ENCODE measurements around the gene TTC23.

The TTC23 gene

GRCh38 chr15:99174567-99175395, 74.6 kb downstream of the TTC23 start:
- H3K36me3 ChIP-seq (replicated peaks), result no peaks in the 10 kb centered on the region
- no peak overlapping the region for H3K4me3 ChIP-seq
- in situ Hi-C loops (cut with MboI; ENCODE audit: low sequenced_read_pairs), result no loop called here
- H3K9me3 ChIP-seq, result no peaks in the 10 kb centered on the region
- no peak for DNase-seq (ENCODE audit: low spot score in 2 of 2)
- H3K4me1 ChIP-seq, result no peaks in the 10 kb centered on the region
- H3K27me3 ChIP-seq (ENCODE audit: low read depth), result no peaks in the 10 kb centered on the region

GRCh38 chr15:99172989-99173388, 76.4 kb downstream of the TTC23 start:
- in situ Hi-C loops (cut with MboI; ENCODE audit: low sequenced_read_pairs), result no loop called here
- H3K4me1 ChIP-seq, result no peaks in the 10 kb centered on the region
- no peaks in the 10 kb centered on the region for H3K36me3 ChIP-seq (replicated peaks)
- H3K4me3 ChIP-seq, result no peak overlapping the region
- no peak for DNase-seq (ENCODE audit: low spot score in 2 of 2)
- no peaks in the 10 kb centered on the region for H3K27me3 ChIP-seq (ENCODE audit: low read depth)
- no peaks in the 10 kb centered on the region for H3K9me3 ChIP-seq

- H3K36me3 ChIP-seq (replicated peaks), result no peaks in the 10 kb centered on the region
- no peaks in the 10 kb centered on the region for H3K27me3 ChIP-seq (ENCODE audit: low read depth)
- DNase-seq (ENCODE audit: low spot score in 2 of 2), result no peak
- H3K4me1 ChIP-seq, result no peaks in the 10 kb centered on the region
- H3K9me3 ChIP-seq, result no peaks in the 10 kb centered on the region
- in situ Hi-C loops (cut with MboI; ENCODE audit: low sequenced_read_pairs), result no loop called here
- no peak overlapping the region for H3K4me3 ChIP-seq
These were observed 77.2 kb downstream of the TTC23 start for GRCh38 chr15:99172171-99172570.

GRCh38 chr15:99170476-99171065, 78.8 kb downstream of the TTC23 start:
- DNase-seq (ENCODE audit: low spot score in 2 of 2), result no peak
- Histone ChIP-seq H3K9me3 (no peaks in the 10 kb centered on the region), H3K4me1 (no peaks in the 10 kb centered on the region), H3K27me3 (ENCODE audit: low read depth) (no peaks in the 10 kb centered on the region), H3K4me3 (no peak overlapping the region), H3K36me3 (replicated peaks) (no peaks in the 10 kb centered on the region)
- in situ Hi-C loops (cut with MboI; ENCODE audit: low sequenced_read_pairs), result no loop called here

- Histone ChIP-seq H3K27me3 (ENCODE audit: low read depth) (no peaks in the 10 kb centered on the region), H3K4me1 (no peaks in the 10 kb centered on the region), H3K36me3 (replicated peaks) (no peaks in the 10 kb centered on the region), H3K4me3 (no peak overlapping the region), H3K9me3 (no peaks in the 10 kb centered on the region)
- DNase-seq (ENCODE audit: low spot score in 2 of 2), result no peak
- in situ Hi-C loops (cut with MboI; ENCODE audit: low sequenced_read_pairs), result no loop called here
These were observed 79.5 kb downstream of the TTC23 start for GRCh38 chr15:99169769-99170311.

GRCh38 chr15:99168601-99169580, 80.5 kb downstream of the TTC23 start:
- in situ Hi-C loops (cut with MboI; ENCODE audit: low sequenced_read_pairs), result no loop called here
- Histone ChIP-seq H3K4me1 (no peaks in the 10 kb centered on the region), H3K4me3 (no peak overlapping the region), H3K27me3 (ENCODE audit: low read depth) (no peaks in the 10 kb centered on the region), H3K9me3 (no peaks in the 10 kb centered on the region), H3K36me3 (replicated peaks) (no peaks in the 10 kb centered on the region)
- DNase-seq (ENCODE audit: low spot score in 2 of 2), result no peak

GRCh38 chr15:99167640-99168039, 81.7 kb downstream of the TTC23 start:
- no peak for DNase-seq (ENCODE audit: low spot score in 2 of 2)
- Histone ChIP-seq H3K36me3 (replicated peaks) (no peaks in the 10 kb centered on the region), H3K27me3 (ENCODE audit: low read depth) (no peaks in the 10 kb centered on the region), H3K4me3 (no peak overlapping the region), H3K9me3 (no peaks in the 10 kb centered on the region), H3K4me1 (no peaks in the 10 kb centered on the region)
- in situ Hi-C loops (cut with MboI; ENCODE audit: low sequenced_read_pairs), result no loop called here

- no peak for DNase-seq (ENCODE audit: low spot score in 2 of 2)
- Histone ChIP-seq H3K36me3 (replicated peaks) (no peaks in the 10 kb centered on the region), H3K9me3 (no peaks in the 10 kb centered on the region), H3K4me3 (no peak overlapping the region), H3K27me3 (ENCODE audit: low read depth) (no peaks in the 10 kb centered on the region), H3K4me1 (no peaks in the 10 kb centered on the region)
- in situ Hi-C loops (cut with MboI; ENCODE audit: low sequenced_read_pairs), result no loop called here
These were observed 82.2 kb downstream of the TTC23 start for GRCh38 chr15:99167201-99167600.

GRCh38 chr15:99165956-99166689, 83.3 kb downstream of the TTC23 start:
- no peak overlapping the region for H3K4me3 ChIP-seq
- H3K9me3 ChIP-seq, result no peaks in the 10 kb centered on the region
- no peaks in the 10 kb centered on the region for H3K36me3 ChIP-seq (replicated peaks)
- DNase-seq (ENCODE audit: low spot score in 2 of 2), result no peak
- H3K4me1 ChIP-seq, result no peaks in the 10 kb centered on the region
- H3K27me3 ChIP-seq (ENCODE audit: low read depth), result no peaks in the 10 kb centered on the region
- in situ Hi-C loops (cut with MboI; ENCODE audit: low sequenced_read_pairs), result no loop called here

GRCh38 chr15:99165020-99165790, 84.2 kb downstream of the TTC23 start:
- Histone ChIP-seq H3K36me3 (replicated peaks) (no peaks in the 10 kb centered on the region), H3K9me3 (no peaks in the 10 kb centered on the region), H3K4me1 (no peaks in the 10 kb centered on the region), H3K27me3 (ENCODE audit: low read depth) (no peaks in the 10 kb centered on the region), H3K4me3 (no peak overlapping the region)
- no peak for DNase-seq (ENCODE audit: low spot score in 2 of 2)
- in situ Hi-C loops (cut with MboI; ENCODE audit: low sequenced_read_pairs), result no loop called here

GRCh38 chr15:99164119-99164518, 85.3 kb downstream of the TTC23 start:
- no peaks in the 10 kb centered on the region for H3K9me3 ChIP-seq
- in situ Hi-C loops (cut with MboI; ENCODE audit: low sequenced_read_pairs), result no loop called here
- no peaks in the 10 kb centered on the region for H3K4me1 ChIP-seq
- no peaks in the 10 kb centered on the region for H3K27me3 ChIP-seq (ENCODE audit: low read depth)
- DNase-seq (ENCODE audit: low spot score in 2 of 2), result no peak
- H3K36me3 ChIP-seq (replicated peaks), result no peaks in the 10 kb centered on the region
- no peak overlapping the region for H3K4me3 ChIP-seq

GRCh38 chr15:99163271-99164062, 85.9 kb downstream of the TTC23 start:
- H3K4me3 ChIP-seq, result no peak overlapping the region
- no peaks in the 10 kb centered on the region for H3K4me1 ChIP-seq
- H3K9me3 ChIP-seq, result no peaks in the 10 kb centered on the region
- no peak for DNase-seq (ENCODE audit: low spot score in 2 of 2)
- H3K36me3 ChIP-seq (replicated peaks), result no peaks in the 10 kb centered on the region
- in situ Hi-C loops (cut with MboI; ENCODE audit: low sequenced_read_pairs), result no loop called here
- H3K27me3 ChIP-seq (ENCODE audit: low read depth), result no peaks in the 10 kb centered on the region

Measured in HAP-1 (cell line).